Thoracic aorta (tissue), 2 donors: ENCODE results near the gene DPH2. TPM values are rescaled to one million over a fixed set of nuclear protein-coding genes. Genes with fewer than 3 reads are reported as not detected.
A peak's percentile ranks its signal among the peaks of the same experiment; 100 is the strongest.

Source experiments
- ATAC-seq: fragments of 150-250 bp; one replicate; pipeline ENCODE4 v1.8.0; 2017; ENCODE audit warnings: low read depth; ENCODE audit not compliant: insufficient number of reproducible peaks, low FRiP score
- DNase-seq: peaks from one replicate; pipeline ENCODE4 v3.0.0-alpha.2; 2020; ENCODE audit warnings: low spot score
- H3K27ac ChIP-seq, 2 donors: fragments of 200-600 bp; sonication (generic); 1 replicate in 1 of 2; 2 replicates in 1 of 2; pipeline ENCODE4 v1.5.1; 2016; ENCODE audit warnings: mild to moderate bottlenecking in 2 of 2, moderate library complexity in 2 of 2
- H3K27me3 ChIP-seq: fragments of 200-600 bp; sonication (generic); replicated peaks from 2 replicates; pipeline ENCODE4 v1.6.0; 2016; ENCODE audit warnings: mild to moderate bottlenecking; ENCODE audit not compliant: insufficient read depth
- H3K36me3 ChIP-seq: fragments of 200-600 bp; sonication (generic); one replicate; pipeline ENCODE4 v1.5.1; 2016
- H3K4me1 ChIP-seq, 2 donors: fragments of 200-600 bp; sonication (generic); 1 replicate in 1 of 2; 2 replicates in 1 of 2; pipeline versions ENCODE4 v1.5.1 to v1.6.0; 2016; ENCODE audit warnings: low read depth in 2 of 2, mild to moderate bottlenecking in 1 of 2; ENCODE audit not compliant: control insufficient read depth in 1 of 2
- H3K4me3 ChIP-seq: fragments of 200-600 bp; sonication (generic); 2 replicates; pipeline ENCODE4 v1.5.1; 2016; ENCODE audit warnings: mild to moderate bottlenecking
- H3K9me3 ChIP-seq: fragments of 200-600 bp; sonication (generic); 2 replicates; pipeline ENCODE4 v1.5.1; 2016
- CTCF ChIP-seq: fragments of 200-600 bp; sonication (generic); IDR thresholded peaks from one replicate; pipeline ENCODE4 v1.5.1; 2019; ENCODE audit warnings: antibody characterized with exemption
- total RNA-seq, 2 donors: library from RNA; depleted of rRNA; stranded (reverse); fragments of >200 nt; gene quantifications; one replicate each; pipeline versions ENCODE4 v1.1.0 to v1.2.3, GENCODE V29; 2016

The DPH2 gene
- total RNA-seq, 2 donors from 2014 or later: 21.9 to 31.4 TPM

DNA sequence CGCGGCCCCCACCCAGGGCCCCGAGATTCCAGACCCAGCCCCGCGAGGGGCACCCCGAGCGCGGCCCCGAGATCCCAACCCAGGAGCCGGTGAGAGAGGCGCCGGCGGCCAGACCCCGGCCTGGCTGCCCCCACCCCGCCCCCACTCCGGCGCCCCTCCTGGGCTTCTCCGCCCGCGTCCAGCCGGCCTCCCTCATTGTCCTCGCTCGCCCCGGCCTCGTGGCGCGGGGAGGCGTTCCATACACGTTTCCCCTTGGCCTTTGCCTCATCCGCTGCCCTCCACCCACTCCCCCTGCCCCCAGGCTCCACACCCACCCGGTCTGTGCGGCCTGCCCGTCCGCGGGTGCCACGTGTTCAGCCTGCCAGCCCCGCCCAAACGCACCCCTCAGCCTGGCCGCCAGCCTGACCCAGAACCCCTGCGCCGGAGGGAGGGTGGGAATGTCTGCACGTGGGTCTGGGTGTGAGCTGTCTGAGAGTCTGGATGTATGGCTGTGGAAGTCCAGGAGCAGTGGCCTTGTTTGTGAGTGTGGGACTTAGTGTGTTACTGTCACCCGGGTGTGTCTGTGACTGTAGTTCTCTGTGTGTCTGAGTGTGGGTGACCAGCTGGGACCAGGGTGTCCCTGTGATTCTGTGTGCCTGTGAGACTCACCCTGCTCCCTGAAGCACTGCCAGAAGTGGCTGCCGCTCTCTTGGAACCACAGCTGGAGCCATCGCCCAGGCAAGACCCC lies 9.9 kb downstream of the DPH2 start:
- TF ChIP-seq CTCF: no peak
- H3K9me3 ChIP-seq: no peaks in the 10 kb centered on the region
- H3K27me3 ChIP-seq: no peaks in the 10 kb centered on the region
- peak overlapping the region; percentile 9 to 34 for H3K27ac ChIP-seq
- DNase-seq (no peak), ATAC-seq (no peak)
- peaks cover 11% of the 10 kb centered on the region for H3K36me3 ChIP-seq
- peak overlapping the region; percentile 82 for H3K4me3 ChIP-seq
- H3K4me1 ChIP-seq: peaks cover 29 to 45% of the 10 kb centered on the region in 2 donors

DNA sequence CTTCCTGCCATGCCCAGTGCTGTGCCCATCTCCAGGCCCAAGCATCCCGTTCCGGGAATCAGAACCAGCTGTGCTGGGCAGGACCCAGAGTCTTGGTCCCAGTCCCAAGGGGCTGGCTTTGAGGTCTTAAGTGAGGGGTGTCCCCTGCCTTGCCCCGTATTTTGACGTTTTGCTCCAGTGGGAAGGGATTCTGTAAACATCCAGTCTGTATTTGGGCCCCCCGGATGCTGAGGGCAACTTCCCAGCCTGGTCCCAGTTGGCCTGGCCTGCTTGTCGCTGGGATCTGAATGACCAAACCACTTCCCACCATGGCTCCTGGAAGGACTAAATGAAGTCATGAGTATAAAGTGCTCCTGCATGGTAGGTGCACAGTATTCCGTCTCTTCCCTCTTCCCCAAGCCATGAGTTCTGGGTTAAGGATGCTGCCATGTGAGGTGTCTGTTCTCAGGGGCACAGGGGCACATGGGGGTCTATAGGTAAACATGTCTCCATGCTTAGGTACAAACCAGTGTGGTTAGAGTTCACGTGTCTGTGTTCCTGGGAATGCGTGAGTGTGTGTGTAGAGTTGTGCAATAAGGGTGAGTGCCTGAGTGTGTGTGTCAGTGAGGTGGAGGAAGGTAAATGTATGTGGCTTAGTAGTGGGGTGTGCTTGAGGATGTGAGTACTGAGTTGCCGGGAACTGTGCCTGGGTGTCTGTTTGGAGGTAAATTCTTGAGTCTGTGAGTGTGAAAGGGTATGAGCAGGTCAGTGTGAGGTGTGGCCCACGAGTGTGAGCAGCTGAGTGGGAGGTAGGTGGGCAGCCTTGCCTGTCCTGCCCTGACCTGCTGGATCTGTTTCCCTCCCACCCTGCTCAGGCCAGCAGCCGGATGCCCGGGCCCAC lies 10.7 kb downstream of the DPH2 start:
- no peak for TF ChIP-seq CTCF
- H3K36me3 ChIP-seq: peaks cover 11% of the 10 kb centered on the region
- peaks cover 28 to 43% of the 10 kb centered on the region in 2 donors for H3K4me1 ChIP-seq
- peak overlapping the region; percentile 82 for H3K4me3 ChIP-seq
- no peaks in the 10 kb centered on the region for H3K9me3 ChIP-seq
- peak overlapping the region in 1 of 2 donors; percentile 9 for H3K27ac ChIP-seq
- DNase-seq (no peak), ATAC-seq (no peak)
- no peaks in the 10 kb centered on the region for H3K27me3 ChIP-seq

GRCh38 chr1:43981135-43981491 lies 11.3 kb downstream of the DPH2 start:
- Histone ChIP-seq H3K9me3 (no peaks in the 10 kb centered on the region), H3K27me3 (no peaks in the 10 kb centered on the region), H3K36me3 (peaks cover 11% of the 10 kb centered on the region), H3K27ac (no peak overlapping the region), H3K4me1 (peaks cover 22 to 37% of the 10 kb centered on the region in 2 donors), H3K4me3 (no peak overlapping the region)
- DNase-seq (no peak), ATAC-seq (no peak)
- TF ChIP-seq CTCF: no peak

- no peak for DNase-seq
- H3K4me3 ChIP-seq: no peak overlapping the region
- H3K27ac ChIP-seq: no peak overlapping the region
- no peaks in the 10 kb centered on the region for H3K27me3 ChIP-seq
- no peak for ATAC-seq
- peaks cover 17 to 32% of the 10 kb centered on the region in 2 donors for H3K4me1 ChIP-seq
- no peaks in the 10 kb centered on the region for H3K9me3 ChIP-seq
- TF ChIP-seq CTCF: no peak
- peaks cover 8% of the 10 kb centered on the region for H3K36me3 ChIP-seq
These were observed 11.8 kb downstream of the DPH2 start for GRCh38 chr1:43981636-43982035.

DNA sequence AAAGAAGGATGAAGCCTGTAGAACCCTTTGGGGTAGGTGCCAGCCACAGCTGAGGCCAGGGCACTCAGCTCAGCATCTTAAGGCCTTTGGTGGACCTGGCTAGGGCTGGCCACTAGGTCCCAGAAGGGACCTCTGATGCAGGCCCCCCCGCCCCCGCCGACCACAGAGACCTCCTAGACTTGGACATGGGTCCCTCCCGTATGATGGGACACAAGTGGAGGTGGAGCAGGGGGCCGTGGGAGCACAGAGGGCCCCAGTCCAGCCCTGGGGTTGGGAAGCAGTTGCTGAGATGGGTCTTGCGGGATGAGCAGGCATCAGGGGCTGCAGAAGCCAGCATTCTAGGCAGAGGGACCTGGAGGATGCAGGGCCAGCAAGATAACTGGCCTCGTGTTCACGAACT lies 12.4 kb downstream of the DPH2 start:
- Histone ChIP-seq H3K27me3 (no peaks in the 10 kb centered on the region), H3K9me3 (no peaks in the 10 kb centered on the region), H3K4me3 (no peak overlapping the region), H3K4me1 (peaks cover 12 to 27% of the 10 kb centered on the region in 2 donors), H3K36me3 (peaks cover 3% of the 10 kb centered on the region), H3K27ac (no peak overlapping the region)
- no peak for TF ChIP-seq CTCF
- ATAC-seq (no peak), DNase-seq (no peak)
